WTC11 (cell line): ENCODE measurements around the gene ALDH16A1.

Source experiments
- CREM ChIP-seq: sonication (generic); formaldehyde crosslinking; IDR thresholded peaks from 2 replicates; pipeline ENCODE4 v1.8.1; 2022; ENCODE audit warnings: mild to moderate bottlenecking, missing genetic modification reagents, moderate library complexity
- CTCF ChIP-seq: fragments of 200-600 bp; IDR thresholded peaks from 2 replicates; pipeline ENCODE4 v1.8.0; 2022; ENCODE audit warnings: antibody characterized with exemption
- EMX1 ChIP-seq: fragments of 250-450 bp; sonication (Bioruptor Pico); IDR thresholded peaks from 2 replicates; pipeline ENCODE4 v1.8.0; 2021; ENCODE audit warnings: mild to moderate bottlenecking
- FOXK1 ChIP-seq: sonication (generic); formaldehyde crosslinking; IDR thresholded peaks from 2 replicates; pipeline ENCODE4 v1.8.0; 2022; ENCODE audit warnings: mild to moderate bottlenecking, moderate library complexity, missing genetic modification reagents
- GABPB1 ChIP-seq: sonication (generic); formaldehyde crosslinking; IDR thresholded peaks from 2 replicates; pipeline ENCODE4 v1.8.1; 2023; ENCODE audit warnings: mild to moderate bottlenecking, missing genetic modification reagents
- MAX ChIP-seq: sonication (generic); formaldehyde crosslinking; IDR thresholded peaks from 2 replicates; pipeline ENCODE4 v1.8.0; 2022; ENCODE audit warnings: mild to moderate bottlenecking, missing genetic modification reagents
- RELA ChIP-seq: sonication (generic); formaldehyde crosslinking; IDR thresholded peaks from 2 replicates; pipeline ENCODE4 v1.8.1; 2022; ENCODE audit warnings: missing genetic modification reagents, mild to moderate bottlenecking, borderline replicate concordance
- ZNF232 ChIP-seq: sonication (generic); formaldehyde crosslinking; IDR thresholded peaks from 2 replicates; pipeline ENCODE4 v1.8.0; 2022; ENCODE audit warnings: mild to moderate bottlenecking, missing genetic modification reagents
- TF ChIP-seq, protein P1 (sequence below): sonication (generic); formaldehyde crosslinking; IDR thresholded peaks from 2 replicates; pipeline ENCODE4 v1.8.1; 2023; ENCODE audit warnings: mild to moderate bottlenecking, moderate library complexity, missing genetic modification reagents
- TF ChIP-seq, protein P2 (sequence below): sonication (generic); formaldehyde crosslinking; IDR thresholded peaks from 2 replicates; pipeline ENCODE4 v1.8.1; 2022; ENCODE audit warnings: missing genetic modification reagents, borderline replicate concordance
- TF ChIP-seq, protein P3 (sequence below): sonication (generic); formaldehyde crosslinking; IDR thresholded peaks from 2 replicates; pipeline ENCODE4 v1.8.1; 2023; ENCODE audit warnings: mild to moderate bottlenecking, missing genetic modification reagents

DNA sequence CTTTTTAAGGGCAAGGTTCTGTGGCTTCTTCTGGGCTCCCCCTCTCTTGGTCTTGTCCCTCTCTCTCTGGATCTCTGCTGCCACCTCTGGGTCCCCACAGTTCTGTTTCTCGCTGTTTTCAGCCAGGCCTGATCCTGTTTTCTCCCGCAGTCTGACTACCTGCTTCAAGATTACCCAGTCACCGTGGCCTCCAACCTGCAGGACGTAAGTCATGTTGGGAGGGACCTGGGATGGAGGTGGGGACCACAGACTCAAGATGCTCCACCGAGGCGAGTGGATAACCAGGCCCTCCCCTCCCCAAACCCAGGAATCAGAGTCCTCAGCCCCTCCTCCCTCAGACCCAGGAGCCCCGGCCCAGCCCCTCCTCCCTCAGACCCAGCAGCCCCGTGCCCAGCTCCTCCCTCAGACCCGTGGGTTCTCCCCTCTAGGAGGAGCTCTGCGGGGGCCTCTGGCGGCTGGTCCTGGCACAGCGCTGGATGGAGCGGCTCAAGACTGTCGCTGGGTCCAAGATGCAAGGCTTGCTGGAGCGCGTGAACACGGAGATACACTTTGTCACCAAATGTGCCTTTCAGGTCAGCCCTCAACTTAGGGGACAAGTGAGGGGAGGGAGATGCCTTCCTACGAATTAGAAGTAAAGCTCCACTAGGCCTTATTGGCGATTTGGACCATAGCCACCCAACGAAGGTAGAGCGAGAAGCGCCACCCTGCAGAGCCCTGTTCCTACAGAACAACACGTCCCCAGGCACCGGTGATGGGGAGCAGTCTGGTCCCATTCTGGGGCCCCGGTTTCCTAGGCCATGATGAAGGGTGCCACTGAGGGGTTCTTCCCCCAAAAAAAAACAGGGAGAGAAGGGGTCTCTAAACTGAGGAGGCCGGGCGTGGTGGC is 23.2 kb downstream of the ALDH16A1 start:
- TF ChIP-seq CTCF (peak; percentile 37; the same call in 1 of the 2 replicates), FOXK1 (CRISPR knock-in tag) (no peak), ZNF232 (CRISPR knock-in tag) (no peak), RELA (CRISPR knock-in tag) (no peak), EMX1 (CRISPR knock-in tag) (no peak), MAX (no peak), CREM (CRISPR knock-in tag) (no peak), GABPB1 (CRISPR knock-in tag) (no peak)
- TF ChIP-seq, protein P1, sequence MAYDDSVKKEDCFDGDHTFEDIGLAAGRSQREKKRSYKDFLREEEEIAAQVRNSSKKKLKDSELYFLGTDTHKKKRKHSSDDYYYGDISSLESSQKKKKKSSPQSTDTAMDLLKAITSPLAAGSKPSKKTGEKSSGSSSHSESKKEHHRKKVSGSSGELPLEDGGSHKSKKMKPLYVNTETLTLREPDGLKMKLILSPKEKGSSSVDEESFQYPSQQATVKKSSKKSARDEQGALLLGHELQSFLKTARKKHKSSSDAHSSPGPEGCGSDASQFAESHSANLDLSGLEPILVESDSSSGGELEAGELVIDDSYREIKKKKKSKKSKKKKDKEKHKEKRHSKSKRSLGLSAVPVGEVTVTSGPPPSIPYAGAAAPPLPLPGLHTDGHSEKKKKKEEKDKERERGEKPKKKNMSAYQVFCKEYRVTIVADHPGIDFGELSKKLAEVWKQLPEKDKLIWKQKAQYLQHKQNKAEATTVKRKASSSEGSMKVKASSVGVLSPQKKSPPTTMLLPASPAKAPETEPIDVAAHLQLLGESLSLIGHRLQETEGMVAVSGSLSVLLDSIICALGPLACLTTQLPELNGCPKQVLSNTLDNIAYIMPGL (CRISPR knock-in tag): no peak
- TF ChIP-seq, protein P2, sequence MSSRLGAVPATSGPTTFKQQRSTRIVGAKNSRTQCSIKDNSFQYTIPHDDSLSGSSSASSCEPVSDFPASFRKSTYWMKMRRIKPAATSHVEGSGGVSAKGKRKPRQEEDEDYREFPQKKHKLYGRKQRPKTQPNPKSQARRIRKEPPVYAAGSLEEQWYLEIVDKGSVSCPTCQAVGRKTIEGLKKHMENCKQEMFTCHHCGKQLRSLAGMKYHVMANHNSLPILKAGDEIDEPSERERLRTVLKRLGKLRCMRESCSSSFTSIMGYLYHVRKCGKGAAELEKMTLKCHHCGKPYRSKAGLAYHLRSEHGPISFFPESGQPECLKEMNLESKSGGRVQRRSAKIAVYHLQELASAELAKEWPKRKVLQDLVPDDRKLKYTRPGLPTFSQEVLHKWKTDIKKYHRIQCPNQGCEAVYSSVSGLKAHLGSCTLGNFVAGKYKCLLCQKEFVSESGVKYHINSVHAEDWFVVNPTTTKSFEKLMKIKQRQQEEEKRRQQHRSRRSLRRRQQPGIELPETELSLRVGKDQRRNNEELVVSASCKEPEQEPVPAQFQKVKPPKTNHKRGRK (CRISPR knock-in tag): no peak
- TF ChIP-seq, protein P3, sequence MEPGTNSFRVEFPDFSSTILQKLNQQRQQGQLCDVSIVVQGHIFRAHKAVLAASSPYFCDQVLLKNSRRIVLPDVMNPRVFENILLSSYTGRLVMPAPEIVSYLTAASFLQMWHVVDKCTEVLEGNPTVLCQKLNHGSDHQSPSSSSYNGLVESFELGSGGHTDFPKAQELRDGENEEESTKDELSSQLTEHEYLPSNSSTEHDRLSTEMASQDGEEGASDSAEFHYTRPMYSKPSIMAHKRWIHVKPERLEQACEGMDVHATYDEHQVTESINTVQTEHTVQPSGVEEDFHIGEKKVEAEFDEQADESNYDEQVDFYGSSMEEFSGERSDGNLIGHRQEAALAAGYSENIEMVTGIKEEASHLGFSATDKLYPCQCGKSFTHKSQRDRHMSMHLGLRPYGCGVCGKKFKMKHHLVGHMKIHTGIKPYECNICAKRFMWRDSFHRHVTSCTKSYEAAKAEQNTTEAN (CRISPR knock-in tag): no peak
